Gastrocnemius medialis (tissue), 4 donors: Measurements from ENCODE around the gene CUX1.

Experiments used
- POLR2A ChIP-seq, 2 donors: fragments of 450-650 bp; IDR thresholded peaks; one replicate each; pipeline ENCODE4 v1.6.1; 2017; ENCODE audit warnings: antibody characterized with exemption in 2 of 2, mild to moderate bottlenecking in 2 of 2, moderate library complexity in 2 of 2
- TF ChIP-seq, protein P1 (sequence below), 5 experiments: fragments of 450-650 bp in 3 of 5; fragments of 200-600 bp in 2 of 5; sonication (generic) in 2 of 5; IDR thresholded peaks in 4 of 5; conservative IDR thresholded peaks in 1 of 5; 1 replicate in 4 of 5; 2 replicates in 1 of 5; pipeline ENCODE4 v1.5.1; 2016 to 2019; ENCODE audit warnings: antibody characterized with exemption in 5 of 5, mild to moderate bottlenecking in 3 of 5, moderate library complexity in 3 of 5

DNA sequence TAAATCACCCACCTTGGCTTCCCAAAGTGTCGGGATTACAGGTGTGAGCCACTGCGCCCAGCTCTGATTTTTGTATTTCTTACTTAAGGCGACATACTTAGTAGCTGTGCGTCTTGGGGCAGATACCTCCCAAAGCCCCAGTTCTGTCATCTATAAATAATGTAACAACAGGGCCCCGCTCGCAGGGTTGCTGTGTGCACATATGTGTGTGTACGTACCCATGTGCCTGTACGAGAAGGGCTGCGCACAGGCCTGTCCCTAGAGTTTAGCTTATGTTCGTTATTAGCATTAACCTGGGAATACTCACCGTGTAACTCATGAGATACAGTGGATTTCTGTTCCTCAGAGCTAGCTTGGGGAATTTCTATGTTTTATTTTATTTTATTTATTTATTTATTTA, 103.6 kb downstream of the CUX1 start:
- TF ChIP-seq, protein P1, sequence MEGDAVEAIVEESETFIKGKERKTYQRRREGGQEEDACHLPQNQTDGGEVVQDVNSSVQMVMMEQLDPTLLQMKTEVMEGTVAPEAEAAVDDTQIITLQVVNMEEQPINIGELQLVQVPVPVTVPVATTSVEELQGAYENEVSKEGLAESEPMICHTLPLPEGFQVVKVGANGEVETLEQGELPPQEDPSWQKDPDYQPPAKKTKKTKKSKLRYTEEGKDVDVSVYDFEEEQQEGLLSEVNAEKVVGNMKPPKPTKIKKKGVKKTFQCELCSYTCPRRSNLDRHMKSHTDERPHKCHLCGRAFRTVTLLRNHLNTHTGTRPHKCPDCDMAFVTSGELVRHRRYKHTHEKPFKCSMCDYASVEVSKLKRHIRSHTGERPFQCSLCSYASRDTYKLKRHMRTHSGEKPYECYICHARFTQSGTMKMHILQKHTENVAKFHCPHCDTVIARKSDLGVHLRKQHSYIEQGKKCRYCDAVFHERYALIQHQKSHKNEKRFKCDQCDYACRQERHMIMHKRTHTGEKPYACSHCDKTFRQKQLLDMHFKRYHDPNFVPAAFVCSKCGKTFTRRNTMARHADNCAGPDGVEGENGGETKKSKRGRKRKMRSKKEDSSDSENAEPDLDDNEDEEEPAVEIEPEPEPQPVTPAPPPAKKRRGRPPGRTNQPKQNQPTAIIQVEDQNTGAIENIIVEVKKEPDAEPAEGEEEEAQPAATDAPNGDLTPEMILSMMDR (IDR thresholded peaks at IDR 0.05 in 4 of 5, conservative IDR thresholded peaks at IDR 0.05 in 1 of 5), result no peak
- TF ChIP-seq POLR2A (IDR thresholded peaks at IDR 0.05), result no peak
